GM19025 (cell line): ENCODE data around the gene GAS2L1.

Experiments
- ATAC-seq: cut with Tn5 transposase; IDR thresholded peaks from one replicate; pipeline ENCODE4 v1.9.1; 2021; ENCODE audit warnings: mild to moderate bottlenecking, low read depth, moderate library complexity; ENCODE audit not compliant: unreplicated experiment

The GAS2L1 gene

DNA sequence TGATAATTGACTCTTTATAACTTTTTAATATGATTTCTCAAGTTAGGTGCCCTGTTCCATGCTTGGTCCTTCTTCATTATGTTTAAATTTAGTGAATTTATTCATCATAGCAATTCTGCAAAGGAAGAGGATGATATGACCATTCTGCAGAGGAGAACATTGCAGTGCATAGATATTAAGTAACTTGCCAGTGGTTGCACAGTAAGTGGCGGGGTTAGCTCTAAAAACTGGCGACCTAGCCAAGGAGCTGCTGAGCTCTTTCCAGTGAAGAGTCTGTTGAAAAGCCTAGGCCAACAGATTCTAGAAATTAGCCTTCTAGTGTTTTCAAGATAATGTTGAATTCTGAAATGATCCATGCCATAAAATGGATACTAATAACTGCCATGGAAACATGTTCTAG, 33.8 kb upstream of the GAS2L1 start:
- no peak for ATAC-seq

DNA sequence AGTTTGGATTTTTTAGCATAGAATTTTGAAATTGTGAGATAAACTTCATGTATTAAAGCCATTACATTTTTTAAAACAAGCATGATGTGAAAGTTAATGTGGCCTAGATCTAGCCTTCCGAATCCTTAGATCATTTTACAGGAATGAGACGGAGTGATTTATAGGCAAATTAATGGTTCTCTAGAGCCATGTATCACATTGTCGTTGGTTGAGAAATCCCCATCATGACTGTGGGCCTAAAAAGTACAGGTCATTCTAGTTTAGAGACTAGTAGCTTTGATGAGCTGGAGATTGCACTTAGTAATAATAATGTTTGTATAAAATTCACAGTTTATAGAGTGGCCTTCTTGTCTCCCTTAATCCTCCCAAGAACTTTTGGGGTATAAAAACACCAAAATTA, 31.3 kb upstream of the GAS2L1 start:
- no peak for ATAC-seq

DNA sequence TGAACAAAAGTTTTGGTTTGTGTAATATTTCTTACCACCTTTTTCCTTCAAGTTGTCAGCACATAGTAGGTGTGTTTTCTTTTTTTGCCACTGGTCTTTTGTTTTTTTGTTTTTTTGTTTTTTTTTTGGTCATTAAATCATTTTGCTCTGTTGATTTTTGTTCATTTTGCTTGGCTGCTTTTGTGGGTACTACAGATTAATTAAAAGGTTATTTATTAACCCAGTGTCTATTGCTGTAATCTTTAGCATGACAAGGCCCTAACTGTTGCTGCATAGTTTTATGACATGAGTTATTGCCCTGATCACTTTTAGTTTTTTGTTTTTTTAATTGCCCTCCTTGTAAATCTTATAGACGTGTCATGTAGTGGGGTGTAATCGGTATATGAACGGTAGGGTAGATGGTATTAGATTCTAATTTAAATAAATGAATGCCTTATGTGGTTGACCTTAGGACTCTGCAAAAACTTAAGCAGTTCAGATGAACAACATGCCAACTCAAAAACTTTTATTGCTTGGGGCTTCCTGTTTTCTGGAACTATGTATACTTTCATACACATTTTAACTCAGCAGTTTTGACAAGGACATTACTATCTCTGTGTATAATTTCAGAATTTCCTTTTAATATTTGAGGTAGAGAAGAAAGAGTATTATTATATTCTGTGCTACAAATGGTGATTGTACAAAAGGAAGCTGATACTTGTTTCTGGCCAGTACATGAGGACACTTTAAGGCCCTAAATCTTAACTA, 30.5 kb upstream of the GAS2L1 start:
- no peak for ATAC-seq

DNA sequence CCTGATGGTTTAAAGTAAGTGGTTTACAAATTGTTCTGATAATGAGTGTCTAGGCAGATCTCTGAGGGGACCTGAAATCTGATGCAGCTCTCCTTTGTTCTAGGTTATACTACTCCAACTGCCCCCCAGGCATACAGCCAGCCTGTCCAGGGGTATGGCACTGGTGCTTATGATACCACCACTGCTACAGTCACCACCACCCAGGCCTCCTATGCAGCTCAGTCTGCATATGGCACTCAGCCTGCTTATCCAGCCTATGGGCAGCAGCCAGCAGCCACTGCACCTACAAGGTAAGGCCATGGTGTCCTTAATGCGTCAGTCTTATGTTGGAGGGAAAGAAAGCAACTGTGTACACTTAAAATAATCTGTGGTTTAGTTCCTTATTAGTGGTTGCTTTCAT, 28.5 kb upstream of the GAS2L1 start:
- no peak for ATAC-seq

DNA sequence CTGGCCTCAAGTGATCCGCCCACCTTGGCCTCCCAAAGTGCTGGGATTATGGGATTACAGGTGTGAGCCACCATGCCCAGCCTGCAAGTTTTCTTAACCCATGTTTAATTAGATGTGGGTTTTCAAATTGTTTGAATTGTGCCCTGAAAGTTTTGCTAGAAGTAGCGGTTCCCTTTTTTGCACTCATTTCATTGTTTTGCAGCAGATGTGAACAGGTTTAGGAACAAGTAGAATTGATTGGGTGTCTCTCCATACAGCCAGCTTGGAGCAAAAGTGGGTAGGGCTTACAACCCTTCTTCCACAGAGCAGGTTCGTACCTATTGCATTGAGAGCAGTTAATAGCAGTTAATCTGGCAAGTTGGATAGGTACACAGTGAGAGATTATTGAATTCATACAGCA, 22.3 kb upstream of the GAS2L1 start:
- no peak for ATAC-seq

DNA sequence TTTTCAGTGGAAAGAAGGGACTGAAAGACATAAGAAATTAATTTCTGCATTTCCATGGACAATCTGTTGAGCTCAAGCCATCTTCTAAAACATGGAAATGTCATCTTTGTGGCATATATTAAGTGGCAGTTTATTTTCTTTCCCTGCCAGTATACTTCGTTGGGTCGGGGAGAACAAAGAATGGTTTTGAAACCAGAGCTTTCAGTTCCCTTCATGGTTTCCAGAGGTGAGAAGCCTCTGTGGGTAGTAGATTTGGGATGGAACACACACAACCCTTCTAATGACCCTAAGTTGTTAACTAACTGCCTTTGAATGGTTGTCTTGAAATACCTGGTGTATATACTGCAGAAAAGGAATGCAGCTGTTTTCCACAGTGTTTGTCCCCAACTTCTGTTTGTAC, 17.6 kb upstream of the GAS2L1 start:
- no peak for ATAC-seq

DNA sequence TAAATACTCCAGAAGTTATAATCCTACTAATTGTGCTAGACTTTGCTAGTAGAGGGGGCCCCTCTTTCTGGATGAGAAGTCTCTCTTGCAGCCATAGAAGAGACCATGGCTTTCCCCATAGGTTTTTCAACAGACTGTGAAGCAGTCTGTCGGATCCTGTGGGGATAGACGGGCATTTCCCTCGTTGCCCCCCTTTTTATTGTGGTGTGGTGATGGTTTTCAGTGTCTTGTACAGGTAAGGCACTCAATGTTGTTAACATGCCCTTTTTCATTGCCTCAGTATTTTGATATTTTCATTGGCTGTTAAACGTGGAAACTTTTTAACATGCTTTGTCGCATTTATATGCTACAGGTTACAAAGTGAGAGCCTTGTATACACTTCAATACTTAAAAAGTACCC, 16.4 kb upstream of the GAS2L1 start:
- ATAC-seq, result no peak

DNA sequence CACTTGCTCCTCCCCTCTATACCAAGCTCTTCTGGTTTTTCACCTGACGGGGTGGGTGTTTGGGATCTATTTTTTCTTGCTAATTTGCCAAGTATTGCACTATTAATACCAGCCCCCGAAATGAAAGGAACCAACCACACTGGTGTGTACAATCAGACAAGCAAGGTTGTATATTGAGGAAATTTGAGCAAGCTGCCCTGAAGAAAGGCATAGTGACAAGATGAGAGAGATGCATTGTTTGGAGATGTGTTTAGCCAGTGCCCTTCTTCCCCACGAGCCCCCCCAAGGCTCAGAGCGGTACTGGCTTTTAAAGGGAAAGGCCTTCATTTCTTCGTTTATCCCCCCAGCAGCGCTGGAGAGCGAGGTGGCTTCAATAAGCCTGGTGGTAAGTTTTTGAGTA, 15.2 kb upstream of the GAS2L1 start:
- ATAC-seq, result no peak

DNA sequence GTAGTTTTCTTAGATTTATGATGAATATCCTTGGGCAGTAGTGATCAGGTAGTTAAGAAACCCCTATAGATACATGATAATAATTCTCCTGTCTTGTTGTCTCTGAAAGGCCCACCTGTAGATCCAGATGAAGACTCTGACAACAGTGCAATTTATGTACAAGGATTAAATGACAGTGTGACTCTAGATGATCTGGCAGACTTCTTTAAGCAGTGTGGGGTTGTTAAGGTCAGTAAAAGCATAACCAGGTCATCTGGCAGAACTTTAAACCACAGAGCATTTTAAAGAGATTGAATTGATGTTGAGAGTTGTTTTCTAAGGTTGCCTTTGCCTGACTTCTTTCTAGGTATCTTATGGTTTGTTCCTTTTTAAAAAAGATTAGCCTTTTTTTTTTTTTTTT, 14.1 kb upstream of the GAS2L1 start:
- ATAC-seq, result no peak

DNA sequence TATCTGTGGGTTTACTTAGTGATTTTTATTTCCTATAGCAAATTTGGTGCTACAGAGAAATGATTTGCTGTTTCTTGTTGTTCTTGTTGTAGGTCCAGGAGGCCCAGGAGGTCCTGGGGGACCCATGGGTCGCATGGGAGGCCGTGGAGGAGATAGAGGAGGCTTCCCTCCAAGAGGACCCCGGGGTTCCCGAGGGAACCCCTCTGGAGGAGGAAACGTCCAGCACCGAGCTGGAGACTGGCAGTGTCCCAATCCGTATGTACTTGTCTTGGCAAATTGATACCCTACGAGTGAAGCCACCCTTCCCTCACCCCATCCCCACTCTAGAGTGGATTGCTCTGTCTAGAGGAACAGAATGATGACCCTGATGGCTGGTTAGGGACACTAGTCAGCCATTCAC, 7.8 kb upstream of the GAS2L1 start:
- ATAC-seq, result no peak

DNA sequence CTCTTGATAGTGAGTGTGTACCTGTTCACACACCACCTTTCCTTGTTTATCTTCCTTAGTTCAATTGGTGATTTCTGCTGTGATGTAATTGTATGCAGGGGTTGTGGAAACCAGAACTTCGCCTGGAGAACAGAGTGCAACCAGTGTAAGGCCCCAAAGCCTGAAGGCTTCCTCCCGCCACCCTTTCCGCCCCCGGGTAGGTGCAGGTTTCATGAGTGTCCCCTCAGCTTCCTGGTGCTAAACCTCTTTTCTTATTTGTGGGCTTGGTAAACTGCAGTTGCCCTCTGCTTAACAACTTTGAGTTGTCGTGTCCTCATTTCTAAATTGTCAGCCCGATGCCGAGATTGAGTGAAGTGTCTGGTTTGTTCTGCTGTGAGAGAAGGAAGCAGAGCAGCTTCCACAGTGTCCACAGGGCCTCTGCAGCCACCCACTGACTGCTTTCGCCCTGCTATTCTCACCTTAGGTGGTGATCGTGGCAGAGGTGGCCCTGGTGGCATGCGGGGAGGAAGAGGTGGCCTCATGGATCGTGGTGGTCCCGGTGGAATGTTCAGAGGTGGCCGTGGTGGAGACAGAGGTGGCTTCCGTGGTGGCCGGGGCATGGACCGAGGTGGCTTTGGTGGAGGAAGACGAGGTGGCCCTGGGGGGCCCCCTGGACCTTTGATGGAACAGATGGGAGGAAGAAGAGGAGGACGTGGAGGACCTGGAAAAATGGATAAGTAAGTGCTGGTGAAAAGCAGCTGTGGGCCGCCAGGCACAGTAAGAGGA, 7.1 kb upstream of the GAS2L1 start:
- no peak for ATAC-seq

DNA sequence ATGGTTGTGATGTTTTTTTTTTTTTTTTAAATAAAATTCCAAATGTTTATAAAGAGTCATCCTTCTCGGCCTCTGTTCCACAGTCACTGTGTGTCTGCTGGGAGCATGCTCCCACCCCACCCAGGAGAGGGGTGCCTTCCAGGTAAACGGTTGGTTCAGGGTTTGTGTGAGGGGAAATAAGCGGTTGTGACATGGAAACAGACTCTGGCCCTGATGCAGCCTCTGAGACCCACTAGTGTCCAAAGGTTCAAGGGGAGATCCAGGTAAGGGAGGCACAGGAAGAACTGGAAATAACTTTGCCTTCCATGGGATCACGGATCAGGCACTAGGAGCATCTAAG, 6.0 kb upstream of the GAS2L1 start:
- ATAC-seq, result no peak

DNA sequence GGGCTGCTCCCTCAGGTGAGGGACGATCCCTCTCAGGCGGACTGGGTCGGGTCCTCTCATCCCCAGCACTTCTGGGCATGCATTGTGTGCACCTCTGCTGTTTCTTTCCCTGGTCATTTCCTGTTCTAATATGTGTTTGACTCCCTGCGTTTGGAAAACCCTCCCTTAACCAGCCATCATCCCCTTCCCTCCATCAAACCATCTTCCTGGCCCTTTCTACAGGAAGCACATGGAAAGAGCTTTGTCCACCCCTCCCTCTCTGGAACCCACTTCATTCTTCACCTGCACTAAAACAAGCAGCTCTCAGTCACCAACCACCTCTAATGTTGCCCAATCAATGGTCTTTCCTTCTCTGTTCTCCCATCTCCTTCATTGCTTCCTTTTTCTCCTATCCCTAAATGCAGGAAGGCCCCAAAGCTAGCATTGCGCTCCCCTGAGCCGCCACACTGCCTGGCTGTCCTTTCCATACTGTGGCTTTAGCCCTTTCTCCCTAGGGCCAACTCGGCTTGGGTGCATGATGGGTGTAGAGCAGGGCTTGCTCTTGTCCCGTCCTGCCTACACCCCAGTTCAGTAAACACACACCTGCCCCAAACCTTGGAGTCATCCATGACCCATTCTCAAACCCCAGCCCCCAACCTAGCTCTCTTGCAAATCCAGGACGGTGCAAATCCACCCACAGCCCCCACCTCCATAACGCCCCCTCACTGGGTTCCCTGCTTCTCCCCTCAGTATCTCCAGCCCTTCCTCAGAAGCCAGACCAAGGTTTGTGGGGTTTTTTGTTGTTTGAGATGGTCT, 5.4 kb upstream of the GAS2L1 start:
- no peak for ATAC-seq

DNA sequence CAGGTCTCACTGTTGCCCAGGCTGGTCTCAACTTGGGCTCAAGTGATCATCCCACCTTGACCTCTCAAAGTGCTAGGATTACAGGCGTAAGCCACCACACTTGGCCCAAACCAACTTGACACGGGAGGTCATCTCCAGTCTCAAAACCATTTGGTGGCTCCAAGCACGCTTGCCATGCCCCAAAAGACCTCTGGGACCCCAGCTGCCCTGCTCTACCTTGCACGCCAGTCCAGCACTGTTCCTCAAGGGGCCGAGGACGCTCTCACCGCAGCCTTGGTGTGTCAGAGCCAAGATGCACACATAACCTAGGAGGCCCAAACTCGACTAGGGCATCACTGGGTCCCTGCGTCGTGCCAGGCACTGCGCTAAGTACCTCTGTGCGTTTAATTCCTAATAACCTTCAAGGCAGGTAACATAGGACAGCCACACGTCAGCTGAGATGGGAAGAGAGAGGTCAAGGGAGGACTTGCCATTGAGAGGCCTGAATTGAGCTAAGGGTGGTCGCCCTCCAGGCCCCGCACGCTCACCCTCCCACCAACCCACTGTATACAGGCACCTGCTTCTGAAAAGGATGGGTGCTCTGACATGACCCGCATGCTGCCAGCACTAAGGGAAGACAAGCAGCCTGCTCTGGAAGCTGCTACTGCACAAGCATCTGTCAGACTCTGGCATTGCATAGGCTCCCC, 4.6 kb upstream of the GAS2L1 start:
- ATAC-seq, result no peak

DNA sequence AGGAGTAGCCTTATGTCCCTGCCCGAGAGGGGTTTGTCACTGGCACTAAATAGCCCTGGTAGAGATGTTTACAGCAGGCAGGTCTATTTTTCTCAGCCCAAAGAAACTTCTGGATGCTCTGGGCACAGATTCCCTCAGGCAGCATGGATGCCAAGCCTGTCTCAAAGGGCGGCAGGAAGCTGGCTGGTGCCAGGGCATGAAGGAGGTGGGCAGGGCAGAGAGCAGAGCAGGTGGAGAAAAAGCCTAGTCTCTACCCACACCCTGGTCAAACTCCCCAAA, 4.1 kb upstream of the GAS2L1 start:
- ATAC-seq, result no peak

DNA sequence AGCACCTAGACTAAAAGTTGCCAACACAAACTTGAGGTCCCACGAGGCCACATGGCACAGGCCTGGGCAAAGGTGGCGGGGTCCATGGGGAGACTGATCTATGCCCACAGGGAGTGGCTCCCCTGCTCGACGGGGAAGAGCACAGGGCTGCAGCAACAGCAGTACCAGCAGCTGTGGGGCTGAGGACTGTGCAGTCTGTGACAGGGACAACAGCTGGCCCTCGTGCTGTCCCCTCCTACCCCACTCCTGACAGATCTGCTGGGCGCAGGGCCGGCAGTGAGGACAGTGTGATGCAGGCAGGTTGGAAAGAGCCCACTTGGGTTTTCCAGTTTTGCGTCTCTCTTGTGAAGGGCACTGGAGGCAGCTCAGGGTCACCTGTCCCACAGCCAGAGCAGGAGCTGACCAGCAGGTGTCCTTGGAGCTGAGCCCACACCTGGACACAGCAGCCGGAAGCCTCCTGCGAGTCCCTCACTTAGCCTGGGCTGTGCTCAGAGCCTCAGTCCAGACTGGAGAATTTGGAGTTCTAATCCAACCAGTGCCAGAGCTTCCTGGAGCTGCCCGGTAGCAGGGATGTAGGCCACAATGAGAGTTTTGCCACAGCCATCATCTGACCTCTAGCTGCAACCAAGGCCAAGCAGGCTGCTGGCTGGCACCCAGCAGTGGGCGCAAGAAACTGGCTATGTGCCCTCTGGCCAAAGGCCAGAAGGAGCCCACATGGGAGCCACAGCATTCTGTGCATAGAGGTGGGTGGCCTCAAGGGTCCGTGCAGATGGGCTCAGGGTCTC, 3.6 kb upstream of the GAS2L1 start:
- no peak for ATAC-seq

DNA sequence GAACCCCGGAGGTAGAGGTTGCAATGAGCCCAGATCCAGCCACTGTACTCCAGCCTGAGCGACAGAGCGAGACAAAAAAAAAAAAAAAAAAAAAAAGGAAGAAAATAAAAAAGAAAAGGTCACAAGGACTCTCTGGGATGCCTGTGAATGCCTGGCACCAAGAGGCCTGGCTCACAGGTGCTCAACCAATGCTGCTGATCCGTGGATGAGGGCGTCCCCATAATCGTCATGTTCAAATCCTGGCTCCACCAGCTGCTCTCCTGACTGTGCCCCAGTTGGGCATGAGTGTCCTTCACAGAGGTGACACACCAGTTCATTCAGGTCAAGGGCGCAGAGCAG, 645 bp upstream of the GAS2L1 start:
- ATAC-seq, result no peak

DNA sequence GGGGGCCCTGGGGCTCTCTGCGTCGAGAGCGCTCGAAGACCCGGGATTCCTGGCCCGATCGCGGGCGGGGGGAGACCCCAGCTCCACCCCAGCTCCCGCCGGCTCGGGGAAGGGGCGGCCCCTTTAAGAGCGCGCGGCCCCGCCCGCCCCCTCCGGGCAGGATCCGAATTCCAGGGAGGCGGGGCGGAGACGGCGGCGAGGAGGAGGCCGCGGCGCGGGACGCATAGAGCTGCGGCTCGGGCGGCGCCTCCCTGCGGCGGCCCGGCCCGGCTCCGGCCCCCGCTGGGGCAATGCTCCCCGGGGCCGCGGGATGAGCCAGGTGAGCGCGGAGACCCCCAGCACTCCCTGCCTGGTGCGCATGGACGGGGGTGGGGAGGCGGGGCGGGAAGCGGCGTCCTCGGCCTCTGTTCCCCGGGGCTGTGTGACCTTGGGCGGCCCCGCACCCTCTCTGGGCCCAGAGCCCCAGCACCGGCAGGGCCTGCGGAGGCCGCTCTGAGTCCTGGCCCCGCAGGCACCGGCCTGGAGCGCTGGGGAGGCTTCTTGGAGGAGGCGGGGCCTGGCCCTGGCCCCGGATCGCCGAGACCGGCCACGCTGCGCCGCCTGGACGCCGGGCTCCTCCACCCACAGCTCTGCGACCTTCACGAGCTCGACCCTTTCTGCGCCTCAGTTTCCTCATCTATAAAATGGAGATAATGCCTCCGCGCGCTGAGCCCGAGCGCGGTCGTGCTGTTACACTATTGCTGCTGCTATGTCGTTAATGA, 565 bp downstream of the GAS2L1 start:
- ATAC-seq, result no peak

DNA sequence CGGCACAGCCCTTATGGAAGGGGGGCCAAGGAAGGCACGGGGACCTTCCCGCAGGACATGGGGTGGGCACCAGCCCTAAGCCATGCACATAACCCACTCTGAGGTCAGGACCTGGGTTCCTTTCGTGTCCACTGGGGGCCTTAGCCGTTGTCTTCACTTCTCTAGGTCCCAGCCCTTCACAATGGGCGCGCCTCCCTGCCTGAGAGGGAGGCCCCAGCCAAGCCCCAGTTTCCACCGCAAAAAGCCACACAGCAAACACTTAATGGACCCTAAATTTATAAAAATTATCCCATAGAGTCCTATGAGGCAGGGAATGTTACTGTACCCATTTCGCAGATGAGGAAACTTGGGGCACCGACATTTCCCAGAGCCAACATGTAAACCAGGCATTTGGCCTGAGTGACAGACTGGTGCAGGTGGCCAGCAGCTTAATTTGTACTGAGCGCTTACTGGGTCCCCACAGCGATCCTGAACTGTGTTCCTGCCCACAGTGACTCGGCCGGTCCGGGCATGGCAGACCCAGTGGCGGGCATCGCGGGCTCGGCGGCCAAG, 1.2 kb downstream of the GAS2L1 start:
- ATAC-seq, result no peak
